GM18502 (cell line): ENCODE data around the gene LRP4.
"Not testable (repeated sequence)": the region's sequence is repeated elsewhere in the genome, so short reads cannot be mapped to it uniquely, and the experiment has no call there.

ENCODE experiments used
- ATAC-seq: cut with Tn5 transposase; IDR thresholded peaks from one replicate; pipeline ENCODE4 v1.9.1; 2021; ENCODE audit warnings: mild to moderate bottlenecking; ENCODE audit not compliant: unreplicated experiment, poor library complexity

The LRP4 gene, protein sequence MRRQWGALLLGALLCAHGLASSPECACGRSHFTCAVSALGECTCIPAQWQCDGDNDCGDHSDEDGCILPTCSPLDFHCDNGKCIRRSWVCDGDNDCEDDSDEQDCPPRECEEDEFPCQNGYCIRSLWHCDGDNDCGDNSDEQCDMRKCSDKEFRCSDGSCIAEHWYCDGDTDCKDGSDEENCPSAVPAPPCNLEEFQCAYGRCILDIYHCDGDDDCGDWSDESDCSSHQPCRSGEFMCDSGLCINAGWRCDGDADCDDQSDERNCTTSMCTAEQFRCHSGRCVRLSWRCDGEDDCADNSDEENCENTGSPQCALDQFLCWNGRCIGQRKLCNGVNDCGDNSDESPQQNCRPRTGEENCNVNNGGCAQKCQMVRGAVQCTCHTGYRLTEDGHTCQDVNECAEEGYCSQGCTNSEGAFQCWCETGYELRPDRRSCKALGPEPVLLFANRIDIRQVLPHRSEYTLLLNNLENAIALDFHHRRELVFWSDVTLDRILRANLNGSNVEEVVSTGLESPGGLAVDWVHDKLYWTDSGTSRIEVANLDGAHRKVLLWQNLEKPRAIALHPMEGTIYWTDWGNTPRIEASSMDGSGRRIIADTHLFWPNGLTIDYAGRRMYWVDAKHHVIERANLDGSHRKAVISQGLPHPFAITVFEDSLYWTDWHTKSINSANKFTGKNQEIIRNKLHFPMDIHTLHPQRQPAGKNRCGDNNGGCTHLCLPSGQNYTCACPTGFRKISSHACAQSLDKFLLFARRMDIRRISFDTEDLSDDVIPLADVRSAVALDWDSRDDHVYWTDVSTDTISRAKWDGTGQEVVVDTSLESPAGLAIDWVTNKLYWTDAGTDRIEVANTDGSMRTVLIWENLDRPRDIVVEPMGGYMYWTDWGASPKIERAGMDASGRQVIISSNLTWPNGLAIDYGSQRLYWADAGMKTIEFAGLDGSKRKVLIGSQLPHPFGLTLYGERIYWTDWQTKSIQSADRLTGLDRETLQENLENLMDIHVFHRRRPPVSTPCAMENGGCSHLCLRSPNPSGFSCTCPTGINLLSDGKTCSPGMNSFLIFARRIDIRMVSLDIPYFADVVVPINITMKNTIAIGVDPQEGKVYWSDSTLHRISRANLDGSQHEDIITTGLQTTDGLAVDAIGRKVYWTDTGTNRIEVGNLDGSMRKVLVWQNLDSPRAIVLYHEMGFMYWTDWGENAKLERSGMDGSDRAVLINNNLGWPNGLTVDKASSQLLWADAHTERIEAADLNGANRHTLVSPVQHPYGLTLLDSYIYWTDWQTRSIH (N-terminal part only)

DNA sequence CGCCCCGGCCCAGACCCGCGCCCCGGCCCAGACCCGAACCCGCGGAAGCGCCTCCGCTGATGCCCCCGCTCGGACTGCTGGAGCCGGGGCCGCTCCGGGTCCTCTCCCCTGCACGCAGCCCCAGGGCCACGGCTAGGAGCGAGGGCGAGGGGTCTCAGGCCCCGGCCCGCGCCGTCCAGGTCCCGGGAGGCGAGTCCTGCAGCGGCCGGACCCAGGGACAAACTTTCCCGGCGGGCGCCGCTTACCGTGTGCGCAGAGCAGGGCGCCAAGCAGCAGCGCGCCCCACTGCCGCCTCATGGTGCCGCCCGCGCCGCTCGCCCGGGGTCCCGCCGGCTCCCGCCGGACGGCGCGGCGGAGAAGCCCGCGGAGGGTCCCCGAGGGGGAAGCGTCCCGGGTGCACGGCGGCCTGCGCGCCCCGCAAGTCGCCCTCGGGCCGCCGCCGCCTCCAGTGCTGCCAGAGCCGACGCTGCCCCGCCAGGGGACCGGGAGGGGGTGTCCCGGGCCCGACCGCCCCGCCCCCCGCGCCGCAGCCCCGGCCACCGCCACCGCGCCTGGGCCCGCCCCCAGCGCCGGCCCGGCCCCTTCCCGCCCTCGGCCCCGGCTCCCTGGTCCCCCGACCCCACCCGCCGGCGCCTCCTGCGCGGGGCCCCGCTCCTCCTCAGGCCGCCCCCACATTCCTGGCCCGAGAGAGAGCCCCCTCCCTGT, at the start of gene LRP4:
Gene LRP4 (minus strand): TSS at position 468 of the 705 bp plus-strand sequence. CDS start 171 bp downstream, at position 297.
- peak; percentile 44 for ATAC-seq

DNA sequence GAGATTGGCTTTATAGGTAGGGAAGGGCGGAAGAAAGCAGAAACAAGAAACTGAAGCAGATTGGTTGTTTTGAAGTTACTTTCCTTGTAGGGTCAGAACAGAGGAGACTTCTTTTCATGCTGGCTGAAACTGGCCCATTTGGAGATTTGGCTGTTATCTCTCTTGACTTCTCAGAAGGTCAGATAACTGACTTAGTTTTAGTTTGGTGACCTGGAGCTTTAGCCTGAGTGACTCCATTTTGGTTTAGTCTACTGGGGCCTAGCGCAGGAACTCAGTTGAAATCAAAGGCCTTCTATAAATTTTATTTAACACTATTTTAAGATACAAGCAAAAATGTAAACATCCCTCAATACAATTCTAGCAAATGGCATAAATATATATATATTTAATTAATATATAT, 49.6 kb upstream of the LRP4 start:
- no peak for ATAC-seq

DNA sequence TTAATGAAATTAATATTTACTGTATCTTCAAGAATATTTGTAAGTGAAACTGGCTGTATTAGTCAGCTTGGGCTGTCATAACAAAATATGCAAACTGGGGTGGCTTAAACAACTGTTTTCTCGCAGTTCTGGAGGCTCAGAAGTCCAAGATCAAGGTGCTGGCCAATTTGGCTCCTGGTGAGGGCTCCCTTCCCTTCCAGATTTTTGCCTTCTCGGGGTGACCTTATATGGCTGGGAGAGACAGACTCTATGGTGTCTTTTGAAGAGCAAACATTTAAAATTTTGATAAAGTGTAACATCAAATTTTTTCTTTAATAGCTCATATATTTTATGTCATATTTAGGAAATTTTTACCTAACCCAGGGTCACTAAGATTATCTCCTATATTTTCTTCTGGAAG, 48.4 kb upstream of the LRP4 start:
- ATAC-seq, result no peak

DNA sequence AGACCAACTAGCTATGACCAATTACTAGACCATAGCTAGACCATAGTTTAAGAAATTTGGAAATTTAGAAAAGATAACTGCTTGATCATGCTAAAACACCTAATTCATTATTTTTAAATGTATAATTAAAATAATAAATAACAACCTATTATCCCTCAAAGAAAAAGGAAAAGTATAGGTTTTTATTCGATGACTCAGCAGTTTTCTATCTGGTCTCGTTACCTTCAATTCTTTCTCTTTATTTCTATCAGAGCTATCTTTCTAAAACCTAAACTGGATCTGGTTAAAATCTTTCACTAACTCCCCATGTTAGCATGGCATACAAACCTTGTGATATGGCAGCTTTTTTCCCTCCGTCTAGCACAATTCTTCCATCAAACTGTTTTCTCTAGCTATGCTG, 45.5 kb upstream of the LRP4 start:
- ATAC-seq, result no peak

DNA sequence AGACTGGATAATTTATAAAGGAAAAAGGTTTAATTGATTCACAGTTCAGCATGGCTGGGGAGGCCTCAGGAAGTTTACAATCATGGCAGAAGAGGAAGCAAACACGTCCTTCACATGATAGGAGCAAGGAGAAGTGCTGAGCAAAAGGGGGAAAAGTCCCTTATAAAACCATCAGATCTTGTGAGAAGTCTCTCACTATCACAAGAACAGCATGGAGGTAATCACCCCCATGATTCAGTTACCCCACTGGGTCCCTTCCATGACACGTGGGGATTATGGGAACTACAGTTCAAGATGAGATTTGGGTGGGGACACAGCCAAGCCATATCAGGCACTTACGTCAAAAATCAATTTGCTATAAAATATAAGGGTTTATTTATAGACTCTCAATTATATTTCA, 43.5 kb upstream of the LRP4 start:
- ATAC-seq, result not testable (repeated sequence)

DNA sequence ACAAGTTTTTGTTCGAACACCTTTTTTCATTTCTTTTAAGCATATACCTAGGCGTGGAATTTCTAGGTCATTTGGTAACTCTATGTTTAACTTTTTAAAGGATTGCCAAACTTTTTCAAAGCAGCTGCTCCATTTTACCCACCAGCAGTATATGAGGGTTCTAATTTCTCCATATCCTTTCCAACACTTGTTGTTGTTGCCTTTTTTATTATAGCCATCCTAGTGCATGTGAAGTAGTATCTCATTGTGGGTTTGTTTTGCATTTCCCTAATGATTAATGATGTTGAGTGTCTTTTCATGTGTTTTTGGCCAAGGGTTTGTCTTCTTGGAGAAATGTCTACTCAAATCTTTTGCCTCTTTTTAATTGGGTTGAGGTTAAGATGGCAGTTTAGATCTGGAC, 42.7 kb upstream of the LRP4 start:
- no peak for ATAC-seq

DNA sequence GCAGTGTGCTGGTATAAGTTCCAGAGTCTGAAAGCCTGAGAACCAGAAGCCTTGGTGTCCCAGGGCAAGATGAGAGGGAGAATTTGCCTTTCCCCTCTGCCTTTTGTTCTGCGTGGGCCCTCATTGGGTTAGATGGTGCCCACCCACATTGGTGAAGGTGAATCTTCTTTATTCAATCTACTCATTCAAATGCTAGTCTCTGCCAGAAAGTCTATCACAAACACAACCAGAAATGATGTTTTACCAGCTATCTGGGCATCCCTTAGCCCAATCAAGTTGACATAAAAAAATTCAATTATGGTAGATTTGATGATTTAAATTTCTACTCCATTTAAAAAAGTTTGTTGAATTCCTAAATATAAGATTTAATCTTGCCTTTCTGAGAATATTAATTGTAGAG, 40.4 kb upstream of the LRP4 start:
- ATAC-seq, result no peak

DNA sequence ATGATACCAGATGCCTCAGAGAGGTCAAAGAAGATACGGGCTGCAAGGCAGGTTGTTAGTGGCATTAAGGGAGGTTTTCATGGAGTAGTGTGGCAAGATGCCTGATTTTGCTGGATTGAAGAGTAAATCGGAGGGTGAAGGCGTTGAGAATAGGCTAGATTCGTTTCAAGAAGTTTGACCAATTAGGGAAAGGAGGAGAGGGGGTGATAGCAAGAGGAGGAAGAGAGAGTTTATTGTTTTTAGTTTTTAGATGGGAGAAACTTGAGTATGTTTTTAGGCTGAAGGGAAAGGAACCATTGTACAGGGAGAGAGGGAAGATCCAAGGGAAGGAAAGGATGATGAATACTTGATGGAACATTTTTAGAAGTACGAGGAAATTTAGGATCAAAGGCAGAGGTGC, 34.7 kb upstream of the LRP4 start:
- no peak for ATAC-seq

DNA sequence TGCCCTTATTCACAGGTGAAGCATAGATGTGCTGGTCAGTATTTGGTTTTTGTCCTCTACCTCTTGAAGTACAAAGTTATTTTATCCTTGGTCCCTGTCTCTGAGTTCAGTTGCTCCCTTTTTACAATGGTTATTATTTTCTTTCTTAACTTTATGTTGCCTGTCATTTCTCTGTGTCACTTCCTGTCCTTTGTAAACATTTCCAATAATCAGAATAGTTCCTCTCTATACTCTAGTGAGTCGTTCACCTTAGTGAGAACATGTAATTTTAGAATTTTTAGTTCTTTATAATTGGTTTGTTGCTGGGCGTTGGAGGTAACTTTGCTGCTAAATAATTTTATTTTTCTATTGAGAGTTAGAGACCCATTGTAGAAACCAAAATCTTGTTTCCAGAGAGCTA, 34.2 kb upstream of the LRP4 start:
- ATAC-seq, result no peak

DNA sequence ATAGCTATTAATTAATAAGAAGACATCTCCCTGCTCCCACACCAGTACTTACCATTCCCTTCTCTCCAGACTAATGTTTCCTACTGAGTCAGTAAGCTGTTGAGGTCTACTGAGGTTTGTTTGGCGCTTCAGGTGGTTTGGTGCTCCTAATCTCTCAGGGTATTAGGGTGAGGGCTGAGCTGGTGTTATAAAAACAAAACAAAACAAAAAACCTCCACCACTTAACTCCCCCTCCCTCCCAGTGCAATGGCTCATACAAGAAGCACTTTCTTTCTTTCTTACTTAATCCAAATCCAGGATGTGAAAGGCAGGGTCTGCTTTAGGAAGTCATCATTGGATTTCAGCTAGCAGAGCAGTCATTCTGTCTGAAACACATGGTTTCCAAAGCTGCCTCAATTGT, 33.5 kb upstream of the LRP4 start:
- ATAC-seq, result no peak

DNA sequence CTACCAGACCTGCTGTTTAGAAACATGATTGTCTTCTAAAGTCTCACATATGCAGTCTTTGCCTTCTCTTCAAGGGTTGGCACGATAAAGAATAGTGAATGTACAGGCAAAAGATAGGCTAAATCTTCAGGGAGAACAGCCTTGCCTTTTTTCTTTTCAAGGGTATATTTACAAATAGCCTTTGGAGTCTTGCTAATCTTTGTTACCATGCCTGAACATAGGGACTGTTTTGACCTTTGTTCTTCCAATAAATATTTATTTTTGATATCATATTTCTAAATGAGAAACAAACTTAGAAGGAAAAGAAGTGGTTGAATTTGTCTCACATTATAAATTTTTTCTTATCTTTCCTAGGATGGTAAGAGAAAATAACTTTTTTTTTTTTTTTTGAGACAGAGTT, 30.9 kb upstream of the LRP4 start:
- ATAC-seq, result no peak

DNA sequence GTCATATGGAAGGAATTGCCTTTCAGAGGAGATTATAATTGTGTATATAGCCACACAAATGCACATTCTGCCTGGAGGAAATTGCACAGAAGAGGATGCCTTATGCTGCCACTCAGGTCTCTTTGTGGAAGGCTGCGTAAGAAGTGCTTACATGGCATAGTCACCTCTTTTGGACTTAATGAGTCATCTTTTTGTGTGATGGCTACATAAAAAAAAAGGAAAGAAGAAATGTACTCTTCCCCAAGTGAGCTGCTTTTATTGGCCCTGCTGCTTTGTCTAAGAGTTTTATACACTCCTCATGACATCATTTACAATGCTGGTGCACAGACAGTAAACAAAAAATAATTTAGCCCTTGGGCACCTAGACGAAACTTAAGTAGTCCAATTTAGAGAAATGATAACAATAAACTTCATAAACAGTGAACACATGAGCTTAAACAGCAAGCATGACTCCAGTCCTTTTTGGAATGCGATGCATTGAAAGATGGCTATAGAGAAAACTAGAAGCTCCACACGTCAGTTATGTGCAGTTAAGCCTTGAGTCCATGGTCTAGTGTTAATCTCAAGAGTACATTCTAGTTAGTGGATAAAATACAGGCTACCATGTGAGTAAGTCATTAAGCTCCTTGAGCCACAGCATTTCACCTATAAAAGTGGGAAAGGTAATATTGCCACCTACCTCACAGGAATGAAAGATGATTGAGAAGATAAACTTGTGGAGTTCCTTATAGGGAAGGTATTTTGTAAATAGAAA, 30.2 kb upstream of the LRP4 start:
- ATAC-seq, result no peak

DNA sequence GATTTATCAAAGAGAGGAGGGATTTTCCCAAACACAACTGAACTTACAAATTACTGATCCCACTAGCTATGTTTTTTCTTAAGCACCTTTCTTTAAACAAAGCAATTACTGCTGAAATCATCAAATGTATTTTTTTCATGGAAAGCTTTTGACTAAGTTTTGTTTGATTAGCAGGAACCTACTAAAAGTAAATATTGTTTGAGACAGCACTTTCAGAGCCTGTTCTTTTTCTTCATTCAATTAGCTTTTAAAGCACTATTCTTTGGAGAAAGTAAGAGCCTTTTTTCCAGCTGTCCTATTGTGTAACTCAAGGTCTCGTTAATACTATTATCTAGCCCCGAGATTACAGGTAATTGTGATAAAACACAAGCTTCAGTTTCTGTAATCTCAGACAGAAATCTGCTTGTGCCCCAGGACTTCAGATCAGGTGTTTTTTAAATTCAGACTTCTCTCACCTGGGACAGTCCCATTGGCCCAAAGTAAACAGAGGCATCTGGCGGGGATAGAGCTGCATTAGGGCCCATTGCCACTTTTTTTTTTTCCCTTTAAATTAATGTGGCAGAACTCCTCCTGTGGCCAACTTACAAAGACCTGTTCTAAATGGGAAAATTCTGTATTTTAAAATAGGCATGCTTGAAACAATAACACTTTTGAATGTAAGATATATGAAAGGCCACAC, 29.2 kb upstream of the LRP4 start:
- ATAC-seq, result no peak

DNA sequence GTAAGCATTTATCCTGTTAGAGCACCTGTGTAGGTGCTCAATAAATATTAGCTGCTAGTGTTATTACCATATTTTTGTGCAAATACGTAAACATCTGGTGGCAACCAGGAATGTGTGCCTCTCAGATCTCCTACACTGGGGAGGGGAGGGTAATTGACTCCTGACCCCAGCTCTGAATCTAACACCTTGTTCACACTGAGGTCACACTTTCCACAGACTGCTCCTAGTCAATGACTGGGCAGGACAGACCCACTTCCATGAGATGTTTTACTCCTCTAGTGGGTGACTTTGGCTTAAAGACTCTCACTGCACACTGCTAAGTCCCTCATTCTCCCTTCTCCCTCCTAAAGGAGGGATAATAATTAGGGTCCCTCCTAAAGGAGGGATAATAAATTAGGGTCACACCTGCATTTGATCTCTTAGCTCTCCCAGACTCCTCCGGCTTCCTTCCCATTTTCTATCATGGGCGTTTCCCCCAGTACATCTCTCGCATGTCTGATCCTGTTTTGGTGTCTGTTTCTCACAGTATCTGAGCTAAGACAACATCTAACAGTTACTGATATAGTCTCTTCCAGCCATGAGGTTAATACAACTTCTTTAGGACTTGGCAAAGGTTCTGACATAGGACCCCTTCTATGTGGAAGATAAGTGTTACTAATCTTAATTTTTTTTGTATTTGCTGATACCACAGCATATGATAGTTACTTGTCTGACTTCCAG, 26.2 kb upstream of the LRP4 start:
- no peak for ATAC-seq

DNA sequence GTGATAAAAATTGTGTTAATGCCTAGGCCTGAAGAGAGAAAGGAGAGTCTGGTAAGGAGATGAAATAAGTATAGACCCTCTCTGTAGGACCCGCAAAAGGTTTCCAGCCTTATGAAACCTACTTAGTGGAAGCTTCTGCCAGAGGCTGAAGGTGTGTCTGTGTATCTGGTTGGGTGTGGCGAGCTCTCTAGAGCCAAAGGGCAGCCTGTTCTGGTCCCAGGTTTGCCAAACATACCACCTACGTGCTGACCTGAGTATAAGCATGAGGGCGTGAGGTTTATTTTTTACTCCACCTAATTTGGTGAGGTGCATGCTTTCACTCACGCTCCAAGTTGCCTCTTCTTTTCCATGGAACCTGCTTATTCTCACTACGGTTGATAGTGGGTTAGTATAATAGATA, 23.8 kb upstream of the LRP4 start:
- ATAC-seq, result no peak

DNA sequence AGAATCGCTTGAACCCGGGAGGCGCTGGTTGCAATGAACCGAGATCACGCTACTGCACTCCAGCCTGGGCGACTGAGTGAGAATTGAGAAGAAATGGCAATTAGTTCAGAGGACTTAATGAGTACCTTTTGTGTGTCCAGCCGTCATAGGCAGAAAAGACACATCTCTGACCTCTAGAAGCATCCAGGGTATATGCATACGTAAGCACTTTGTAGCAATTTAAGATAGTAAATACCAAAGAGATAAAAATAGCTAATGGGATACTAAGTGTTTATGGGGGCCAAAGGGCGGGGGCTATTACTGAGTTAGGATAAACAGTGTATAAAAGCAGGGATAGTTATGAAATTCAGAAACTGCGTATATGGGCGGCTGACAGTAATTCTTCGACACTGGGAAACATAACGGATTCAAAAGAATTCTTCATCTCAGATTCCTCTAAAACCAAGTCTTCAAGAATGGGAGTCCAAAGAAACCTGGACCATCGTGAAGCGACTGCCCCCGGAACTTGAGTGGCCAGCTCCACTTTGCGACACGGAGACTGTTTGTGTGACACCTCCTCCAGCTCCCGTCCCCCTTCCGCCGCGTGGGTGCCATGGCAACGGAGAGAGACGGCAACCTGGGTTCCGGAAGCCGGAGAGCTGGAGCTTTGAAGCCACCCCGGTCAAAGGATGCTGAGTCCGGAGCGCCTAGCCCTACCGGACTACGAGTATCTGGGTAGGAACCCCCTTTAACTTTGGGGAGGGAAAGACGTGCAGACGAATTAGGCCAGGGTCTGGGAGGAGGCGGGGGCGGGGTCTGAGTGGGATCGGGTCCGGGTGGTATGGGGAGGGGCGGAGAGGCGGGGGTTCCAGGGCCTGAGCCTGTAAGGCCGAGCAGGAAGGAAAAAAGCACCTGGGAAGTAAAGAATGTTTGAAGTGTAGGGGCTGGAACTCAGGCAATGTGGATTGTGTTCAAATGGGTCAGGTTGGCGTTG, 18.1 kb upstream of the LRP4 start, which contains the start of gene CSTPP1:
Gene CSTPP1 (plus strand): TSS at position 624 of the 973 bp plus-strand sequence. CDS start 45 bp downstream, at position 669.
- ATAC-seq, result peak; percentile 95

DNA sequence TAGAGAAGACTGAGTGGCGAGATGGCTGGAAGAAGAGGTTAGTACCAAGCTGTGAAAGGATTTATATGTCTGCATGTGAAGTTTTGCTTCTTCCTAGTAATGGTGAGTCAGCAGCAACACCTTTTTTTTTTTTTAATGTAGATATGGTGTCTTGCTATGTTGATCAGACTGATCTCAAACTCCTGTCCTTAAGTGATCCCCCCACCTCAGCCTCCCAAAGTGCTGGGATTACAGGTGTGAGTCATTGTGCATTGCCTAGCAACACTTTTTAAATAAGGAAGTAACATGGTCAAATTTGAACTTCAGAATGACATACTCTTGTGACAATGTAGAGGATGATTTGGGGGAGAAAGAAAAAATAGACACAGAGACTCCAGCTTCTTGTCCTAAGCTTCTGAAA, 11.7 kb upstream of the LRP4 start:
- ATAC-seq, result no peak
